ENCODE measurements around the gene OR4N5.

The OR4N5 gene

DNA sequence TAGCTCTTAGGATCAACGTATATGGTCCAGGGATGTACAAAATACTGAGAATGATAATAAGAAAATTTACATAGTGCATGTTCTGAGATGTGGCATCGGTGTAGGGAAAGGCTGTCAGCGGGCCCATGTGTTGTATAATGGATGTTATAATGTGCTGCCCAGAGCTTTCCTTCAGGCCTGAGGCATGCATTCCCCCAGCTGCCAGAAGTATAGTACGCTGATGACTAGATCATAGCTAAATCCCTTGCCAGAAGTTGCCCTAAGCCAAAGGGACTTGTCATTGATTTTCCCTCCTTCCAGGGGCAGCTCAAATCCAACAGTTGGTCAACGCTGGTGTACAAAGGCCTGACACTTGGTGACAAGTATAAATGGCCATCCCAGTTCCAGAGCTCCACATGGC, 45.6 kb downstream of the OR4N5 start:
- no peaks in the 10 kb centered on the region for H3K36me3 ChIP-seq
- no peaks in the 10 kb centered on the region for H3K27me3 ChIP-seq
- no peak overlapping the region for H3K27ac ChIP-seq
- peaks cover 7 to 8% of the 10 kb centered on the region in 2 experiments for H3K4me1 ChIP-seq (ENCODE audit: control insufficient read depth in 1 of 2, insufficient read depth in 1 of 2, low read depth in 1 of 2, low read length in 1 of 2)
- TF ChIP-seq, protein P1, sequence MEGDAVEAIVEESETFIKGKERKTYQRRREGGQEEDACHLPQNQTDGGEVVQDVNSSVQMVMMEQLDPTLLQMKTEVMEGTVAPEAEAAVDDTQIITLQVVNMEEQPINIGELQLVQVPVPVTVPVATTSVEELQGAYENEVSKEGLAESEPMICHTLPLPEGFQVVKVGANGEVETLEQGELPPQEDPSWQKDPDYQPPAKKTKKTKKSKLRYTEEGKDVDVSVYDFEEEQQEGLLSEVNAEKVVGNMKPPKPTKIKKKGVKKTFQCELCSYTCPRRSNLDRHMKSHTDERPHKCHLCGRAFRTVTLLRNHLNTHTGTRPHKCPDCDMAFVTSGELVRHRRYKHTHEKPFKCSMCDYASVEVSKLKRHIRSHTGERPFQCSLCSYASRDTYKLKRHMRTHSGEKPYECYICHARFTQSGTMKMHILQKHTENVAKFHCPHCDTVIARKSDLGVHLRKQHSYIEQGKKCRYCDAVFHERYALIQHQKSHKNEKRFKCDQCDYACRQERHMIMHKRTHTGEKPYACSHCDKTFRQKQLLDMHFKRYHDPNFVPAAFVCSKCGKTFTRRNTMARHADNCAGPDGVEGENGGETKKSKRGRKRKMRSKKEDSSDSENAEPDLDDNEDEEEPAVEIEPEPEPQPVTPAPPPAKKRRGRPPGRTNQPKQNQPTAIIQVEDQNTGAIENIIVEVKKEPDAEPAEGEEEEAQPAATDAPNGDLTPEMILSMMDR (IDR thresholded peaks at IDR 0.05), result no peak
- no peaks in the 10 kb centered on the region for H3K9me3 ChIP-seq
- H3K4me3 ChIP-seq (ENCODE audit: low read depth in 1 of 2, low read length in 1 of 2), result no peak overlapping the region

DNA sequence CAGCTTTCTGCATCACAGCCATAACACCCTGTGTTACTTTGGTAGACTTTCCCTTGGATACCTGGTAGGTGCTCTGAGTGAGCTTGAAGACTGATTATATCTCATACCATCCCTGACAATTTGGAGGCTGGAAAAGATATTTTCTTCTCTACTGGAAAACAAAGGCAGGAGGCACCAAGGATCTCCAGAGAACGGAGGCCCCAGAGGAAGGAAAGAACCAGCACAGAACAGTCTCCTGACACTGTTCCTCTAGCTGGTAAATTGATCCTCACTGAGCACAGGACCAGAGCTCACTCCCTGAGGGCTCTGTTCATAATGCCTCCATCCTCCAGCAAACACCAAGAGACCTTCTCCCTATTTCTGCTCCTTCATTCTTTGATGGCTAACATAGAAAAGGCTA, 52.0 kb downstream of the OR4N5 start, which contains the start of gene OR11G2:
Gene OR11G2, plus strand, starts transcription at position 301 of the 400 bp plus-strand sequence. CDS start 6,542 bp downstream, outside the sequence.
- TF ChIP-seq, protein P1 (IDR thresholded peaks at IDR 0.05), result no peak
- H3K4me1 ChIP-seq (ENCODE audit: control insufficient read depth in 1 of 2, insufficient read depth in 1 of 2, low read depth in 1 of 2, low read length in 1 of 2), result no peaks in the 10 kb centered on the region
- no peak within 1 kb of the TSS for H3K4me3 ChIP-seq (ENCODE audit: low read depth in 1 of 2, low read length in 1 of 2)
- H3K27me3 ChIP-seq, result no peaks in the 10 kb centered on the region
- no peaks in the 10 kb centered on the region for H3K9me3 ChIP-seq
- no peaks in the 10 kb centered on the region for H3K36me3 ChIP-seq
- no peak within 1 kb of the TSS for H3K27ac ChIP-seq

DNA sequence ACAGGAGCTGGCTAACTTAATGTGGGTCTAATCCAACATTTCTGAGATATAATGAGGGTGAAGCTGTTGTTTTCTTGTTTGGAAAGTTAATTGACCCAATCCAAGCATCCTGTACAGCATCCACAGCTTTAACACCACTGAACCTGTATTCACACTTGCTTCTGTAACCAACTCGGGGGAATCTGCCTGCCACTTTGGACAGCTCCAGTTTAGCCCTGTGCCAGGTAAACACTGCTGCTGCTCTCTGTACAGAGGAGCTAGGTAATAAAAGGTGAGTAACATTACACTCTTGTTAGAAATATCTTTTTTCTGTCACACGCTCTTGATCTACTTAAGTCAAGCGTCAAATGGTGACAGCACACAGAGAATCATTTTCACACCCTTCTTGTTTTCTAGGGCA, 52.8 kb downstream of the OR4N5 start:
- Histone ChIP-seq H3K4me1 (ENCODE audit: control insufficient read depth in 1 of 2, insufficient read depth in 1 of 2, low read depth in 1 of 2, low read length in 1 of 2) (no peaks in the 10 kb centered on the region), H3K9me3 (no peaks in the 10 kb centered on the region), H3K4me3 (ENCODE audit: low read depth in 1 of 2, low read length in 1 of 2) (no peak overlapping the region), H3K36me3 (no peaks in the 10 kb centered on the region), H3K27ac (no peak overlapping the region), H3K27me3 (no peaks in the 10 kb centered on the region)
- TF ChIP-seq, protein P1 (IDR thresholded peaks at IDR 0.05), result no peak

DNA sequence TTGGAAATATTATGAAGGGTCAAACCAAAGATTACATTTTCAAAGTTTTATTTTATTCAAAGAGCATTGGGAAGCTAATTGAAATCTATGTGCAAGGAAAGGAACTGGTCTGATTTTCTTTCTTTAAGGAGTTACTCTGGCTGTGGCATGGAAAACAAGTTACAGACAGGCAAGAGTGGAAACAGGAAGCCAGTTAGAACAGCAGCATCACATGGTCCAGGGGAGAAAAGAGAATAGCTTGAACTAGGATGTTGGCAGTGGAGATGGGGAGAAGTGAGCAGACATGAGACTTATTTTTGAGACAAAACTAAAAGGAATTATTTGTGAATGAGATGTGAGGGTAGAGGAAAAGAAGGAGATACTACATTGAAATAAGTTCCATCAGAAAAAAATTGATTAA, 55.5 kb downstream of the OR4N5 start:
- no peak overlapping the region for H3K27ac ChIP-seq
- no peak overlapping the region for H3K4me3 ChIP-seq (ENCODE audit: low read depth in 1 of 2, low read length in 1 of 2)
- H3K36me3 ChIP-seq, result no peaks in the 10 kb centered on the region
- H3K27me3 ChIP-seq, result no peaks in the 10 kb centered on the region
- peaks cover 0 to 6% of the 10 kb centered on the region in 2 experiments for H3K4me1 ChIP-seq (ENCODE audit: control insufficient read depth in 1 of 2, insufficient read depth in 1 of 2, low read depth in 1 of 2, low read length in 1 of 2)
- TF ChIP-seq, protein P1 (IDR thresholded peaks at IDR 0.05), result no peak
- H3K9me3 ChIP-seq, result no peaks in the 10 kb centered on the region

Measured in neutrophil (primary cell).